ENCODE measurements around the gene CD86. TPM values are rescaled to one million over a fixed set of nuclear protein-coding genes. Genes with fewer than 3 reads are reported as not detected.

Gene CD86
- total and polyA plus RNA-seq, 2 of the 8 experiments (the other 6 are each of a cell fraction or from before 2014, with no cell fraction given), result 0.12 to 0.30 TPM

DNA sequence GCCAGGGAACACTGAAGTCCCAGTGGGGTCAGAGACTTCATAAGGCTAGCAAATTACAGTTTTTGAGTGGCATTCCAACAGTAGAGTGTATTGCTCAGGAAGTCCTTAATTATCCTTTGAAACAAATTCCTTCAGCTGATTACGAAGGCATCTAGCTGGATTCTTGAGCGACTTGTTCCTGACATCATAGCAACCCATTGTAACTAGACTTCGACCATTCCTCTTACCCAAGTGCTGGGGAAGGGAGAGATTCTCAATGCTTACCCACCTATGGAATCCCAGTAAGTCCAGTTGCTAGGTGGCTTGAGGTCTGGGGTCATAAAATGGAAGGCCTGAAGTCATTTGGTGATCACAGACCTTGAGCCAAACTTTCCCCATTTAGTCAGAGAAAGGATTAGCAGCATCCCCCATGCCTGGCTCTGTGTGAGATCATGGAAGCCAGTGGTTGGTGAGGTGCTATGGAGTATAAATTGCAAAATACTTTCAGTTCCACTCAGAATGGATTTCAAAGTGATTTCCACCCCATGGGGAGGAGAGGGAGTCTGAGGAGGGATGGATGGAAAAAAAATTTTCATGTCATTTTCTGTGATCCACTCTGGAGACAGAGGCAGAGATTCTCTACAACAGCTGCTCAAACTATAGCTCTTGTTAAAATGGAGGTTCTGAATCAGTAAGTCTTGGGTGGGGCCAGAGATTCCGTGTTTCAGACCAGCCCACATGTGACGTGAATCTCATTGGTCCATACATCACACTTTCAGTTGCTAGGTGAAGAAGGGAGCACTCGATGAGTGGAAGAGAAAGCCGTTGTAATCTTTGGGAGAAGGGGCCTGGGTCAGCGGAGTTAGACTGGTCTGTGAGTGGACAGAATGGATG, 45.7 kb downstream of the CD86 start:
- DNase-seq (ENCODE audit: low read depth in 1 of 2, low spot score in 2 of 2), result no peak
- 78% methylated on average over 8 of the region's 8 CpGs; no CpG with 5 or more reads in 1 of the 2 experiments for WGBS, 2 experiments (ENCODE audit: extremely low coverage in 1 of 2, insufficient coverage in 1 of 2, insufficient read length in 1 of 2, insufficient replicate concordance in 2 of 2, low coverage in 1 of 2, low lambda C conversion rate in 2 of 2, missing lambda C conversion rate in 1 of 2)
- no peak overlapping the region for H2BK120ac ChIP-seq (replicated peaks; ENCODE audit: low read depth, low read length)
- POLR2A ChIA-PET (ENCODE audit: partially characterized antibody), result no interaction called here
- no peak overlapping the region for H2AK5ac ChIP-seq (ENCODE audit: low read depth, low read length)
- H3K56ac ChIP-seq (replicated peaks; ENCODE audit: insufficient read length, low read depth, low read length), result no peak overlapping the region
- no peaks in the 10 kb centered on the region for H3K9me3 ChIP-seq (ENCODE audit: insufficient read depth in 2 of 2, low read depth in 1 of 2, low read length in 1 of 2)
- no peak overlapping the region for H3K4me2 ChIP-seq (ENCODE audit: insufficient read depth in 1 of 2, low read depth in 2 of 2, low read length in 2 of 2)
- H3K23ac ChIP-seq (ENCODE audit: insufficient read length), result no peak overlapping the region
- H3K18ac ChIP-seq (ENCODE audit: extremely low read depth, low read length), result no peak overlapping the region
- no peak overlapping the region for H3K27ac ChIP-seq (ENCODE audit: low read depth, low read length)
- no peak overlapping the region for H4K5ac ChIP-seq (ENCODE audit: insufficient read length, low read depth, low read length)
- no peak overlapping the region for H3K4me3 ChIP-seq (ENCODE audit: extremely low read depth in 1 of 4, insufficient read depth in 2 of 4, low read depth in 3 of 4, low read length in 4 of 4)
- no peaks in the 10 kb centered on the region for H4K20me1 ChIP-seq (replicated peaks in 1 of 2; ENCODE audit: control insufficient read depth in 1 of 2, insufficient read depth in 2 of 2, low read length in 2 of 2)
- no peak overlapping the region for H3K9ac ChIP-seq (replicated peaks in 1 of 4; ENCODE audit: extremely low read depth in 1 of 4, low read depth in 3 of 4, low read length in 3 of 4)
- CTCF ChIA-PET (ENCODE audit: partially characterized antibody), result interaction anchor here (0.6 to 9.3 kb wide), 41 partner anchors 9 to 555 kb away, joined by 3 to 113 read pairs (median 4); partner anchors contain the start of gene POLQ
- H3K4ac ChIP-seq (replicated peaks; ENCODE audit: insufficient read length, low read depth, low read length), result no peak overlapping the region
- H3K27me3 ChIP-seq (replicated peaks in 1 of 4; ENCODE audit: control insufficient read depth in 3 of 4, extremely low read depth in 1 of 4, insufficient read depth in 3 of 4, low read length in 3 of 4), result no peaks in the 10 kb centered on the region
- TF ChIP-seq RFX5 (IDR thresholded peaks at IDR 0.05; ENCODE audit: borderline replicate concordance, low read depth, low read length) (0 out of 2 replicates have a peak, but pooled peaks have one; percentile 26), SAP30 (IDR thresholded peaks at IDR 0.05; ENCODE audit: insufficient read depth, insufficient replicate concordance, low read length) (no peak)
- no peaks in the 10 kb centered on the region for H3K36me3 ChIP-seq (ENCODE audit: control insufficient read depth in 2 of 4, insufficient read depth in 4 of 4, low read length in 3 of 4)
- no peak overlapping the region for H4K8ac ChIP-seq (ENCODE audit: extremely low read depth, insufficient read depth, low read length)
- no peak for FAIRE-seq
- no peak overlapping the region for H3K14ac ChIP-seq (ENCODE audit: insufficient read length)
- H4K91ac ChIP-seq (replicated peaks; ENCODE audit: insufficient read length, low read length), result no peak overlapping the region
- H2BK15ac ChIP-seq (ENCODE audit: low read length), result no peak overlapping the region
- 0 out of 2 replicates have a peak overlapping the region, but pooled peaks have one; percentile 19 for H2AFZ ChIP-seq (ENCODE audit: low read length)
- no peaks in the 10 kb centered on the region for H3K79me1 ChIP-seq (ENCODE audit: low read depth, low read length)
- no peak overlapping the region for H2BK5ac ChIP-seq (ENCODE audit: low read depth, low read length)
- no peaks in the 10 kb centered on the region for H3K79me2 ChIP-seq (ENCODE audit: control insufficient read depth in 1 of 2, insufficient read depth in 2 of 2, low read length in 2 of 2)
- H2BK12ac ChIP-seq (ENCODE audit: low read depth, low read length), result no peak overlapping the region
- H3K23me2 ChIP-seq (ENCODE audit: low read depth, low read length), result no peaks in the 10 kb centered on the region
- no peak overlapping the region for H2BK20ac ChIP-seq (ENCODE audit: low read length)
- H3K4me1 ChIP-seq (replicated peaks in 1 of 4; ENCODE audit: control insufficient read depth in 3 of 4, insufficient read depth in 4 of 4, low read length in 3 of 4), result 0 out of 7 replicates have a peak, but pooled peaks cover 0 to 2% (median 0%) of the 10 kb centered on the region in 4 experiments
